Adrenal gland (tissue), 12 donors: ENCODE measurements around the gene ZNF620. TPM values are rescaled to one million over a fixed set of nuclear protein-coding genes. Genes with fewer than 3 reads are reported as not detected.
A peak's percentile ranks its signal among the peaks of the same experiment; 100 is the strongest.

Source experiments
- DNase-seq, 7 donors: peaks; one replicate each; pipeline ENCODE4 v3.0.0-alpha.2; 2019 to 2020
- H3K27ac ChIP-seq, 5 donors: fragments of 200-600 bp; sonication (generic) in 4 of 5; 1 replicate in 3 of 5; 2 replicates in 2 of 5; pipeline versions ENCODE4 v1.5.1 to v1.8.0; 2016 to 2020; ENCODE audit warnings: mild to moderate bottlenecking in 1 of 5
- H3K27me3 ChIP-seq: fragments of 200-600 bp; 2 replicates; pipeline ENCODE4 v1.8.0; 2021
- H3K36me3 ChIP-seq, 2 donors: fragments of 200-600 bp; replicated peaks in 1 of 2; 1 replicate in 1 of 2; 2 replicates in 1 of 2; pipeline versions ENCODE4 v1.5.1 to v1.8.0; 2018 to 2022
- H3K4me1 ChIP-seq, 2 donors: fragments of 200-600 bp; replicated peaks in 1 of 2; 1 replicate in 1 of 2; 2 replicates in 1 of 2; pipeline versions ENCODE4 v1.5.1 to v1.8.0; 2018 to 2021
- H3K4me3 ChIP-seq, 4 donors: fragments of 200-600 bp; sonication (generic) in 3 of 4; one replicate each; pipeline ENCODE4 v1.5.1; 2016 to 2018
- H3K9me3 ChIP-seq, 3 donors: fragments of 200-600 bp; sonication (generic) in 1 of 3; replicated peaks in 1 of 3; 1 replicate in 2 of 3; 2 replicates in 1 of 3; pipeline versions ENCODE4 v1.5.1 to v1.8.0; 2016 to 2021
- POLR2A ChIP-seq, 2 donors: fragments of 450-650 bp; IDR thresholded peaks; one replicate each; pipeline ENCODE4 v1.6.1; 2017; ENCODE audit warnings: antibody characterized with exemption in 2 of 2, mild to moderate bottlenecking in 2 of 2, moderate library complexity in 1 of 2
- WGBS, 4 donors: extraction: QIAGEN DNeasy Blood & Tissue Kit in 2 of 4; methylation state at CpG; one replicate each; pipeline versions ENCODE4 v1.1.5 to v1.1.7; 2013 to 2017; 5-methylcytosine and 5-hydroxymethylcytosine counted together
- intact Hi-C, 2 donors: fragments of 100-400 bp; cut with DNase I; formaldehyde crosslinking; loops; one replicate each; pipeline versions ENCODE4 v1.14.1 to v1.15.0; 2022 to 2023
- polyA plus RNA-seq, 3 donors: library from polyadenylated mRNA; stranded (reverse); fragments of 200-250 nt in 2 of 3; fragments of 350-450 nt in 1 of 3; fragmentation: Illumina TruSeq in 1 of 3; extraction: RNeasy Lipid Tissue Mini Kit (QIAGEN cat#74804) in 1 of 3; gene quantifications; one replicate each; pipeline ENCODE4 v1.2.3, GENCODE V29; 2013 to 2014
- total RNA-seq, 9 donors: library from RNA; depleted of rRNA in 4 of 9; stranded (reverse); fragments of >200 nt in 4 of 9; fragments of 120-200 nt in 1 of 9; fragmentation: NEBNext Ultra II Directional in 1 of 9; extraction: Animal tissue kit (Norgen Biotek cat#: 25700) in 1 of 9; gene quantifications; one replicate each; pipeline versions ENCODE4 v1.1.0 to v1.2.4, GENCODE V29; 2013 to 2023
- TF ChIP-seq, protein P1 (sequence below), 6 experiments: fragments of 450-650 bp in 4 of 6; fragments of 200-600 bp in 2 of 6; sonication (generic) in 1 of 6; IDR thresholded peaks; 1 replicate in 5 of 6; 2 replicates in 1 of 6; pipeline versions ENCODE4 v1.5.1 to v1.8.0; 2016 to 2021; ENCODE audit warnings: antibody characterized with exemption in 6 of 6, mild to moderate bottlenecking in 2 of 6, moderate library complexity in 1 of 6
- donor health status: healthy with polysubstance abuse.
- donor health status: Bipolar disorder and iron deficiency.
- donor health status: DM: yes; HTN: yes; CAD: no.
- donor health status: DM: no; HTN: no; CAD: no.
- donor health status: DM: no; HTN: no; CAD: no.
- donor health status: DM: yes; HTN: yes; CAD: no.

ZNF620 gene
- total and polyA plus RNA-seq, 12 donors = 0.97 to 10.1 (median 3.7) TPM

DNA sequence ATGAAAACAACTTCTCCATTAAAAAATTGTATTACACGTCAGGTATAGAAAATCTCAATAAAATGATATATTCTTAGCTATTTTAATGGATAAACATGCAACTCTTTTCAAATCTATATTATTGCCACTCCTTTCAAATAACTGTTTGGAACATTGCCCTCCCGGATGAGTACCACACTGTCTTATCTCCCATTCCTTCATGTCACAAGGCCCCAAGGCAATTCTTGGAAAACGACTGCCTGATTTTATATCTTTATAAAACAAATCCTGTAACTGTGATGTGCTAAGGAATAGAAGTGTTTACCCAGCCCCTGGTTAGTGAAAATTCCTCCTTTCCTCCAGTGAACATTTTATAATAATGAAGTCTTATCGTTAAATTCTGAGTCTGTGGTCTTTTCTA is 35.1 kb upstream of the ZNF620 start:
- intact Hi-C loops = no loop called here
- peak overlapping the region in 1 of 5 donors; percentile 17 for H3K27ac ChIP-seq
- WGBS, 4 donors = 62 to 76% (median 65%) methylated on average over 4 of the region's 4 CpGs
- H3K4me3 ChIP-seq = no peak overlapping the region
- no peaks in the 10 kb centered on the region for H3K9me3 ChIP-seq
- DNase-seq = peak in 2 of 7 donors; percentile 27 to 61
- no peaks in the 10 kb centered on the region for H3K4me1 ChIP-seq
- no peaks in the 10 kb centered on the region for H3K36me3 ChIP-seq
- TF ChIP-seq, protein P1, sequence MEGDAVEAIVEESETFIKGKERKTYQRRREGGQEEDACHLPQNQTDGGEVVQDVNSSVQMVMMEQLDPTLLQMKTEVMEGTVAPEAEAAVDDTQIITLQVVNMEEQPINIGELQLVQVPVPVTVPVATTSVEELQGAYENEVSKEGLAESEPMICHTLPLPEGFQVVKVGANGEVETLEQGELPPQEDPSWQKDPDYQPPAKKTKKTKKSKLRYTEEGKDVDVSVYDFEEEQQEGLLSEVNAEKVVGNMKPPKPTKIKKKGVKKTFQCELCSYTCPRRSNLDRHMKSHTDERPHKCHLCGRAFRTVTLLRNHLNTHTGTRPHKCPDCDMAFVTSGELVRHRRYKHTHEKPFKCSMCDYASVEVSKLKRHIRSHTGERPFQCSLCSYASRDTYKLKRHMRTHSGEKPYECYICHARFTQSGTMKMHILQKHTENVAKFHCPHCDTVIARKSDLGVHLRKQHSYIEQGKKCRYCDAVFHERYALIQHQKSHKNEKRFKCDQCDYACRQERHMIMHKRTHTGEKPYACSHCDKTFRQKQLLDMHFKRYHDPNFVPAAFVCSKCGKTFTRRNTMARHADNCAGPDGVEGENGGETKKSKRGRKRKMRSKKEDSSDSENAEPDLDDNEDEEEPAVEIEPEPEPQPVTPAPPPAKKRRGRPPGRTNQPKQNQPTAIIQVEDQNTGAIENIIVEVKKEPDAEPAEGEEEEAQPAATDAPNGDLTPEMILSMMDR (IDR thresholded peaks at IDR 0.05) = no peak
- TF ChIP-seq POLR2A (IDR thresholded peaks at IDR 0.05) = no peak
- H3K27me3 ChIP-seq = no peaks in the 10 kb centered on the region

DNA sequence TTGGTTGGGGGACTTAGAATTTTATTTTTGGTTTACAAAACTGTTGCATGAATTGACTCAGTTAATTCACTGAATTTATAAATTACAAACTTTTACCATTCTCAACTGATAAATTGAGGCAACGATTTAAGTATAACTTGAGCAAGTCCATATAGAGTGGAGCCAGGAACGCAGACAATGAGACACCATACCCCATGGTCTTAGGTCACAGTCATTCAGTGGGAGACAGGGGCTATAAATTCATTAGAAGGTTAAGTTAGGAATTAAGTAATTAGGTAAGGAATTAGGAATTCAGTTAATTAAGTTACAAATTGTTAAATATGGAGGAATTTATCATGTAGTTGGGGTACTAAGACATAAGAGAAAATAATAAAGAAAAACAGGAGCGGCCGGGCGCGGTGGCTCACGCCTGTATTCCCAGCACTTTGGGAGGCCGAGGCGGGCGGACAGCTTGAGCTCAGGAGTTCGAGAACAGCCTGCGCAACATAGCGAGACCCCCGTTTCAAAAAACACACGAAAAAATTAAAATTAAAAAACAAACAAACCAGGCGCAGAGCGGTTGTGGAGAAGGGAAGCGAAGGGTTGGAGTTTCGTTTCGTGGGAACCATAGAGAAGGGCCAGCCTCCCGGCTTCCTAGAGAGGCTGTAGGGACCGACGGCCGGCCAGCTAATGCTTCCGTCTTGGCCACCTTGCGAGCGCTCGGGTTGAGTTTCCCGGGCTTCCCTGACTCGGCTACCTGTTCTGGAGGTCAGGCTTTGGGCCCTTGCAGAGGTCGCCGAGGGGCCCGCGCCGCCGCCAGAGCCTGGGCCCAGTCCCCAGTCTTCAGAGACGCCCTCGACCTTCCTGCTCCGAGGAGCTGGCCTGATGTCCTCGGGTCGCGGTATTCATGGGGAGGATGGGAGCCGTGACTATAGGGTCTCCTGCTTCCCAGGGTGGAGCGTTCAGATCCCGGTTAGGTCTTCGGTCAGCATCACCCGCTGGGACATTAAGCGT is 29.1 kb upstream of the ZNF620 start, which contains the start of gene ZNF619:
Gene ZNF619 (plus strand): TSS at position 645 of the 993 bp plus-strand sequence. CDS start 858 bp downstream, outside the sequence.
- Histone ChIP-seq H3K36me3 (peaks cover 0 to under 1% of the 10 kb centered on the region in 2 donors), H3K27me3 (no peaks in the 10 kb centered on the region), H3K9me3 (no peaks in the 10 kb centered on the region), H3K27ac (peak within 1 kb of the TSS in 3 of 5 donors; percentile 35 to 56 (median 45)), H3K4me1 (peaks cover 4 to 6% of the 10 kb centered on the region in 2 donors), H3K4me3 (peak within 1 kb of the TSS; percentile 50 to 69 (median 69))
- intact Hi-C loops = loop anchor here in 1 of 2 donors (2.0 kb wide), 1 partner anchor 50 kb away; no protein-coding TSS in a partner anchor
- peak in 1 of 2 donors; percentile 22 for TF ChIP-seq POLR2A (IDR thresholded peaks at IDR 0.05)
- TF ChIP-seq, protein P1 (IDR thresholded peaks at IDR 0.05) = no peak
- DNase-seq = peak; percentile 62 to 83 (median 74)
- 6 to 9% (median 8%) methylated on average over 37 to 48 of the region's 48 CpGs for WGBS, 4 donors

DNA sequence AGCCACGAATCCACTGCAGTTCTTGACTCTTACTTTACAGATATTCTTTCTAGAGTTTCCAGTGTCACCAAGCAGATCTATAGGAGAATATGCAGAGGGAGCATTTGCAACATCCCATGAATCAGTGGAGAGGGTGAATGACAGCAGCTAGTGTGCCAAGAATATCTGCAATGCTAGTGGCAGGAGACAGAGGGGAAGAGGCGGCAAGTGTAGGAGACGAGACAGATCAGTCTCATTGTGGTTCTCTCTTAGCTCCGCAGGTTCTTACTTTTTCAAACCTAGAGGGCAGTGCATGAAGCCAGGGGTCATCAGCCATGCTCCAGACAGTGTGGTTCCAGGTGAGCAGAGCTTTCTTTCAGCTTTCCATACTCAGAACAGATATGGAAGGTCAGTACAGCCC is 28.2 kb upstream of the ZNF620 start:
- H3K9me3 ChIP-seq = no peaks in the 10 kb centered on the region
- DNase-seq = no peak
- H3K27ac ChIP-seq = no peak overlapping the region
- intact Hi-C loops = loop anchor here in 1 of 2 donors (2.0 kb wide), 1 partner anchor 49 kb away; no protein-coding TSS in a partner anchor
- peak overlapping the region in 3 of 4 donors; percentile 50 to 69 (median 69) for H3K4me3 ChIP-seq
- peaks cover 4 to 6% of the 10 kb centered on the region in 2 donors for H3K4me1 ChIP-seq
- H3K36me3 ChIP-seq = peaks cover 0 to 8% of the 10 kb centered on the region in 2 donors
- no peaks in the 10 kb centered on the region for H3K27me3 ChIP-seq
- WGBS, 4 donors = 48 to 57% (median 53%) methylated on average over 4 of the region's 4 CpGs
- TF ChIP-seq, protein P1 (IDR thresholded peaks at IDR 0.05) = no peak
- no peak for TF ChIP-seq POLR2A (IDR thresholded peaks at IDR 0.05)

DNA sequence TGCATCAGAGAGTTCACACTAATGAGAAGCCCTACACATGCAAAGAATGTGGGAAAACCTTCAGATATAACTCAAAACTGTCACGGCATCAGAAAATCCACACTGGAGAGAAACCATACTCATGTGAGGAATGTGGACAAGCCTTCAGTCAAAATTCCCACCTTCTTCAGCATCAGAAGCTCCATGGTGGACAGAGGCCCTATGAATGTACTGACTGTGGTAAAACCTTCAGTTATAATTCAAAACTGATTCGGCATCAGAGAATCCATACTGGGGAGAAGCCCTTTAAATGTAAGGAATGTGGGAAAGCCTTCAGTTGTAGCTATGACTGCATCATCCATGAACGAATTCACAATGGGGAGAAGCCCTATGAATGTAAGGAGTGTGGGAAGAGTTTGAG is 18.7 kb upstream of the ZNF620 start:
- intact Hi-C loops = no loop called here
- TF ChIP-seq, protein P1 (IDR thresholded peaks at IDR 0.05) = no peak
- TF ChIP-seq POLR2A (IDR thresholded peaks at IDR 0.05) = no peak
- no peak overlapping the region for H3K4me3 ChIP-seq
- 96 to 100% (median 97%) methylated on average over 3 of the region's 3 CpGs for WGBS, 4 donors
- H3K27ac ChIP-seq = no peak overlapping the region
- no peaks in the 10 kb centered on the region for H3K27me3 ChIP-seq
- peaks cover 0 to 21% of the 10 kb centered on the region in 2 donors for H3K36me3 ChIP-seq
- H3K4me1 ChIP-seq = no peaks in the 10 kb centered on the region
- no peak for DNase-seq
- H3K9me3 ChIP-seq = no peaks in the 10 kb centered on the region
